HG02798 (cell line): ENCODE data around the gene NWD2.
"Not testable (repeated sequence)": the region's sequence is repeated elsewhere in the genome, so short reads cannot be mapped to it uniquely, and the experiment has no call there.

Experiments used
- ATAC-seq: cut with Tn5 transposase; IDR thresholded peaks from one replicate; pipeline ENCODE4 v1.9.1; 2021; ENCODE audit warnings: mild to moderate bottlenecking; ENCODE audit not compliant: unreplicated experiment, poor library complexity

NWD2 gene

DNA sequence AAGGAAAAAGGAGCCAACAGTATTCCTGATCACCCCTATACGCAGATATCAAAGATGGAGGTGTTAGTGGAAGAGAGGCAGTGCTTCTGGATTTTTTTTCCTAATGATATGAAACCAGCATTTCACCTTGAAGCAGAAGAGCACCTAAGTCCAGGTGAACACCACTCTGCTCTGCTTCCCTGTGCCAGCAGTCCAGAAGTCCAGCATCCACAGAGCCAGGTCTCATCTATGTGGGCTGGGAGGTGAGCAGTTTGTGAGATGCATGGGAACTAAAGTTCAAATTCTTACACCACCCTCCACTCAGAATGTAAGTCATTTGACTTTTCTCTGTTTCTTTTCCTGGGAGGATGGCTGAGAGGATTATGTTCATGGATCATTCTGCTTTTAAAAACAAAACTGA lies 239.1 kb downstream of the NWD2 start:
- ATAC-seq: no peak

DNA sequence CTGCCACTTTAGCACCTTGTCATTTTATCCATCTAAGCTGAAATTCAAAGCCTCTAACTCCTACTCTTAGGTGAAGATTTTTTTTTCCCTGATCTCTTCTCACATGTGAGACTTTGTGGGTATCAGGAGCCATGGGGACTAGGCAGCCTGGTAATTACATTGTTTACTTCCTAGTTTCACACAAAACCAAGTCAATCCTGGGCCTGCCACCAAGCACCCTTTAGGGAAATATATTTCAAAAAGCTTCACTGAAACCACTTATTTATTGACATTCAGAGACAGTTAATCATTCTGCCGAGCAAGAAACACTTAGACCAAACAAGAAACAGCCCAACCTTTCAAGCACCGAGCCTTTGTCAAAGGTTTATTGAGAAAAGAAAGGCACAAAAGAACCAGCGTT lies 241.6 kb downstream of the NWD2 start:
- ATAC-seq: no peak

DNA sequence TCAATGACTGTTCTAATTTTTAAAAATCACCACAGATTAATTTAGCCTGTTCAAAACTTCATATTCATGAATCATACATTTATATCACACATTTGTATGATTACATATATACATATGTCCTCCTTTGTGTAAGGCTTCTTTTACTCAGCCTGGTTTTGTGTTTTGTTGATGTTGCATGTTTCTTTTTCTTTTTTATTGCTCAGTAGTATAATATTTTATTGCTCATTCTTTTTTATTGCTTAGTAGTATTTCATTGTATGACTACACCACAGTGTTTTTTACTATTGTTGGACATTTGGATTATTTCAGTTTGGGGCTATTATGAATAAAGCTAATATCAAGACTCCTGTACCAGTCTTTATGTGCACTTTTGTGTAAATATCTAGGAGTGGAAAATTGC lies 243.1 kb downstream of the NWD2 start:
- no peak for ATAC-seq

DNA sequence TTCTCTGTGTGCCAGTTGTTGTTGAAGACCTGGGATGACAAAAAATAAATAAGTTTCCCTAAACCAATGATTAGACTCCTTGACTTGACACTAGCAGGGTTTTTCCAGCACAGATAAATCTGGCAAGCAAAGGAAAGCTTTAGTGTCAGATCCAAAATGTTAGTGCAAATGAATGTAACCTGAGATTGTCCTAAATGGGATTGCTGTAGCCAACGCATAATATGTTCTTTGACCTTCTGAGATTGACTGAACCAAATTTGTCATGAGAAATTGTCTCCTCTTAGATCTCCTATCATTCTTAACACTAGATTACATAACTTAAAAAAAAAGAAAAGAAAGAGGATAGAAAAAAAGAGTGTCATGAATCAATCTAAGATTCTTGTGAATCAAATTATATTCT lies 245.2 kb downstream of the NWD2 start:
- no peak for ATAC-seq

DNA sequence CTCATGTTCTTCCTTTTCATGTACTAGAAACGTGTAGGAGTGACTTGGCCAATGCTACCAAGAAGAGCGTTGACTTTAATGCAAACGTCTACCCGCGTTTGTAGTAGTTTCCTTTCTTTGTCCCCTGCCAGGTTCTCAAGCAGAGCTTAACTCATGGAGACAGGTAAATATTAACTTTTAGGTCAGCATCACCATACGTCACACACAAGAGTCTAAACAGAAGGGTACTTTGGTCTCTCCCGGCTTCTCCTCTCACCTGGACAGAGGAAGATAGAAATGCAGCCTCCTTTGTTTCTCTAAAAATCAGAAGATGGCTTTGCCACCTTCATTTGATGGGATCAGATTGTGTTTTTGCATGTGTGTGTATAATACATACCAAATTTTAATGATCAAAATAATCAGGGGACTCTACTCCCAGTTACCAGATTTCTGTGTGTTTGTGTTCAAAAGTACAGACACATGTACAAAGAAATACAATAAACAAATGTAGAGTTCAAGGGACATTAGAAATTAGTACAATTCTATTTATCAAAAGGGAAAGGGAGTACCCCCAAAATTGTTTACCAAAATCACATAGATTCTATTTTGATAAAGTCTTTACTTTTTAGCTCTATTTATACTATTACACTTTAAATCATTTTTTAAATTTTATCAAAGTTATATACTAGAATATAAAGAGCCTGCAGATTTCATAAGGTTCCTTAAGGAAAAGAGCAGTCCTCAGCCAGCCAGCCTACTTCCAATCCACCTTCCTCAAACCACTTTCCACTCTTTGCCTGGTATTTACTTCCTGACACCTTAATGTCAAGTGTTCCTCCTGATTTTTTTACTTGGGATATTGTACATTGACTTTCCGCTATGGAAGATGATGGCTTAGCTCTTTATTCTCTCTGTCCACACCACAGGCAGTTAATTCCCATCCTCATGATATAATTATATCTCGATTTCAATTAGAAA lies 246.1 kb downstream of the NWD2 start:
- no peak for ATAC-seq

DNA sequence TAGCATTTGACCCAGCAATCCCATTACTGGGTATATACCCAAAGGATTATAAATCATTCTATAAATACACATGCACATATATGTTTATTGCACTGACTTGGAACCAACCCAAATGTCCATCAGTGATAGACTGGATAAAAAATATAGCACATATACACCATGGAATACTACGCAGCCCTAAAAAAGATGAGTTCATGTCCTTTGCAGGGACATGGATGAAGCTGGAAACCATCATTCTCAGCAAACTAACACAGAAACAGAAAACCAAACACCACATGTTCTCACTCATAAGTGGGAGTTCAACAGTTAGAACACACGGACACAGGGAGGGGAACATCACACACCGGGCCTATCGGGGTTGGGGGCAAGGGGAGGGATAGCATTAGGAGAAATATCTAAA lies 250.8 kb downstream of the NWD2 start:
- ATAC-seq: not testable (repeated sequence)
